ENCODE measurements around the gene LATS2.

GRCh38 chr13:21011378-21011777, 50.0 kb downstream of the LATS2 start:
- TF ChIP-seq POLR2AphosphoS5 (IDR thresholded peaks at IDR 0.05; ENCODE audit: low read depth, low read length) (no peak), TAF1 (IDR thresholded peaks at IDR 0.05; ENCODE audit: borderline replicate concordance, insufficient read depth, low read length) (no peak)
